NCI-H510A (cell line): ENCODE data around the gene PCSK5.

ENCODE experiments used
- DNase-seq: peaks from one replicate; lab custom pipeline; 2025; lab: John Stamatoyannopoulos, UW

The PCSK5 gene

GRCh38 chr9:75921391-75922127, 31.1 kb downstream of the PCSK5 start:
- no peak for DNase-seq

GRCh38 chr9:75926385-75926784, 35.9 kb downstream of the PCSK5 start:
- DNase-seq, result no peak

GRCh38 chr9:75927356-75927755, 36.9 kb downstream of the PCSK5 start:
- DNase-seq, result no peak

GRCh38 chr9:75930190-75930589, 39.7 kb downstream of the PCSK5 start:
- no peak for DNase-seq

GRCh38 chr9:75930730-75931321, 40.4 kb downstream of the PCSK5 start:
- no peak for DNase-seq

- DNase-seq, result no peak
Observed at GRCh38 chr9:75933982-75934381, 43.5 kb downstream of the PCSK5 start.

GRCh38 chr9:75935591-75935990, 45.1 kb downstream of the PCSK5 start:
- no peak for DNase-seq

GRCh38 chr9:75937521-75938258, 47.2 kb downstream of the PCSK5 start:
- DNase-seq, result no peak

GRCh38 chr9:75938946-75939345, 48.5 kb downstream of the PCSK5 start:
- DNase-seq, result no peak

GRCh38 chr9:75939536-75940111, 49.2 kb downstream of the PCSK5 start:
- no peak for DNase-seq

GRCh38 chr9:75941066-75941465, 50.6 kb downstream of the PCSK5 start:
- no peak for DNase-seq

GRCh38 chr9:75941577-75942311, 51.3 kb downstream of the PCSK5 start:
- DNase-seq, result no peak

- DNase-seq, result no peak
Observed at GRCh38 chr9:75946766-75947165, 56.3 kb downstream of the PCSK5 start.

GRCh38 chr9:75947233-75947632, 56.8 kb downstream of the PCSK5 start:
- no peak for DNase-seq

GRCh38 chr9:75950998-75951397, 60.5 kb downstream of the PCSK5 start:
- no peak for DNase-seq

- no peak for DNase-seq
Observed at GRCh38 chr9:75953218-75953617, 62.7 kb downstream of the PCSK5 start.

GRCh38 chr9:75956161-75956560, 65.7 kb downstream of the PCSK5 start:
- DNase-seq, result no peak

GRCh38 chr9:75957116-75957515, 66.6 kb downstream of the PCSK5 start:
- DNase-seq, result no peak

GRCh38 chr9:75958226-75958625, 67.8 kb downstream of the PCSK5 start:
- DNase-seq, result no peak

GRCh38 chr9:75960551-75960950, 70.1 kb downstream of the PCSK5 start:
- peak; percentile 56 for DNase-seq

- peak; percentile 31 for DNase-seq
Observed at GRCh38 chr9:75962013-75962661, 71.7 kb downstream of the PCSK5 start.

GRCh38 chr9:75962662-75963036, 72.2 kb downstream of the PCSK5 start:
- no peak for DNase-seq
